PC-3 (cell line): ENCODE results near the gene TMEM233.

Experiments
- CTCF ChIP-seq: fragments of 300-600 bp; sonication (generic); conservative IDR thresholded peaks from 2 replicates; pipeline ENCODE4 v1.5.1; 2017; ENCODE audit warnings: antibody characterized with exemption, low read depth, mild to moderate bottlenecking, low read length
- EZH2phosphoT487 ChIP-seq: fragments of 300-600 bp; sonication (generic); IDR thresholded peaks from 2 replicates; pipeline ENCODE4 v1.6.1; 2018; ENCODE audit warnings: mild to moderate bottlenecking, antibody characterized with exemption, low read length, borderline replicate concordance

GRCh38 chr12:119681728-119682638 lies 88.4 kb downstream of the TMEM233 start:
- TF ChIP-seq CTCF (no peak), EZH2phosphoT487 (no peak)
